ENCODE measurements around the gene CACNA1B.

Gene CACNA1B

DNA sequence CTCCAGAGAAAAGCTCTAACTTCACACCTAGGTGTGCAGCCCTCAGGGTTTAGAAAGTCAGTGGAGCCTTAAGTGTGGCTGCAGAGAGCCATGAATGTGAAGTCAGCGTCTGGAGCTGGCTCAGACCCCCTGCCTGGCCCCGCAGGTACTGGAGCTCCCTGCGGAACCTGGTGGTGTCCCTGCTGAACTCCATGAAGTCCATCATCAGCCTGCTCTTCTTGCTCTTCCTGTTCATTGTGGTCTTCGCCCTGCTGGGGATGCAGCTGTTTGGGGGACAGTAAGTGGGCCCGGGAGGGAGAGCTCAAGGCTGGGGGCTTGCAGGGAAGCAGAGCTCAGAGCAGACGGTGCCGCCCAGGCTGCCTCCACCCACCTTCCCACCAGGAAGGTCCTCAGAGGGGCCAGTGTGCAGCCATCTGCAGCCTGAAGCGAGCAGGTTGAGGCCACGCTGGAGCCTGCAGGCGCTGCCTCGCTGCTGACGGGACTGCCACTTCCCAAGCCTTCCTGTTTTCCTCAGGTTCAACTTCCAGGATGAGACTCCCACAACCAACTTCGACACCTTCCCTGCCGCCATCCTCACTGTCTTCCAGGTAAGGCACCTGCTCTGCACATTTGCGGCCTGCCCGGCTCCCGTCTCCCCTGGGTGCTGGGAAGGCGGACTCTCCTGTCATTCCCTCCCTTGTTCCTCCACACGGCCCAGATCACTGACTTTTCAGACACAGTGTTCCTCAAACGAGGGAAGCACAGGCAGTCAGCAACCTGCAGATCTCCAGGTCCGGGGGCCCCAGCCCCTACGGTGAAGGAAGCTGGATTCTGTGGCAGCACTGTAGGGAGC, 108.9 kb downstream of the CACNA1B start:
- DNase-seq (ENCODE audit: low spot score) = no peak

DNA sequence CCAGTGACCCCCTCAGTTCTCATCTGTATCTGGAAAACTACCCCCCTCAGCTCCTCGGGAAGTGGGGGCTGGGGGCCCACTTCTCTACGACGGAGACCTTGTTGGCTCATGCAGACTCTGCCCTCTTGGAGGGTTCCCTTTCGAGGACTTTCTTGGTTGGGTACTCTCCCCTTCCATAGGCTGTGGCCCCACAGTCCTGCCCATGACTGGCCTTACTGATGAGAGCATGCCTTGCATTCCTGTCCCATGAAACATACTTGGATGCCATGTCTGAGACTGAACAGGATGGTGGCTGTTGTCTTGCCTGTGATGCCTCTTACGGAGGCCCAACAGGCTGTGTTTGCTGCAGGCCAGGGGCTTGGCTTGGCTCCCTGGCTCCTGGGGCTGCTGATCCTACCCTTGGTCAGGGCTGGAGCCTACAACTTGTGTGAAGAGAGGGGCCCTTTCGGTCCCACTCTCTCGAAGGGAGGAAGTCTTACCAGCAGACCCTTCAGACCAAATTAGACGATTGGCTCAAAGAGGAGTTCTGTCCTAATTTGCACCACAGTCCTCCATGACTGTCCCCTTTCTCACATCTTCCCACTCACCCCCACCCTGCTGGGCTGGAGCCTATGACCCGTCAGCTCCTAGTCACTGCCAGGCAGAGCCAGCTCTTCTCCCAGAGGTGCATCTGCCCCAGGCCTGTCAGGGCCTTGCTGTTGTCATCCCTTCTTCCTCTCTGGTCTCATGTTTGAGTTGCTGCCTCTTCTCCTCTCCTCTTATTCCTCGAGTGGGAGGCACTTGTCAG, 109.9 kb downstream of the CACNA1B start:
- no peak for DNase-seq (ENCODE audit: low spot score)

DNA sequence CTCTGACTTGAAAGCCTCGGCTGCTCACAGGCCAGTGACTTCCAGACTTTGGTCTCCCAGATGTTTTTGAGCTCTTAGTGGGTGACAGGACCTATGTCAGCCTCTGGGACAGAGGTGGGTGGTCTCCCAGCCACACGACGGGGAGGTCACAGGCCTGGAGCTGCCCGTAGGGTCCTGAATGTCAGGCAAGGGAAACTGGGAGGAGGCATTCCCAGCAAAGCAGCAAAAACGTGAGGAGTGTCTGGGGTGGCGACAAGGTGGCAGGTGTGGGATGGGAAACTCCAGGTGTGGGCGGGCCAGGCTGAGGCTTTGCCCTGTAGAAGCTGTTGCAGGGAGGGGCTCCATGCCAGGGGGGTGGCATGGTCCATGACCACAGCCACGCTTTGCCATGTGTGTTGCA, 110.5 kb downstream of the CACNA1B start:
- no peak for DNase-seq (ENCODE audit: low spot score)

DNA sequence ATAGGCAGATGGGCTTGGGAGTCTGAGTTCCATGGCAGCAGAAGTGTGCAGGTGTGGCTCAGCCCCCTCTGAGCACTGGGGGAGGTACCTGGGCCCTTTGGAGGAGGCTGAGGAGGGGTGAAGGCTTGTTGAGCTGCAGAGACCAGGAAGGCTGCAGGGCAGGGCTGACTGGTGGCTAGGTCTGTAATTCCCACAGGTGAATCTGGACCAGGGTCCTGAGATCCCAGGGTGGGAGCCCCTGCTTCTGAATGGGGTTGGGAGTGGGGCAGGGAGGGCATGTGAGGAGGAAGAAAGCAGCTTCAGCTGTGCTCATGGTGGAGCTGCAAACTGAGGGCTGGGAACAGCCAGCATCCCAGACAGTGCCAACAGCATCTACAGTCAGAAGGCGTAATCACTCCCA, 111.1 kb downstream of the CACNA1B start:
- DNase-seq (ENCODE audit: low spot score) = no peak

DNA sequence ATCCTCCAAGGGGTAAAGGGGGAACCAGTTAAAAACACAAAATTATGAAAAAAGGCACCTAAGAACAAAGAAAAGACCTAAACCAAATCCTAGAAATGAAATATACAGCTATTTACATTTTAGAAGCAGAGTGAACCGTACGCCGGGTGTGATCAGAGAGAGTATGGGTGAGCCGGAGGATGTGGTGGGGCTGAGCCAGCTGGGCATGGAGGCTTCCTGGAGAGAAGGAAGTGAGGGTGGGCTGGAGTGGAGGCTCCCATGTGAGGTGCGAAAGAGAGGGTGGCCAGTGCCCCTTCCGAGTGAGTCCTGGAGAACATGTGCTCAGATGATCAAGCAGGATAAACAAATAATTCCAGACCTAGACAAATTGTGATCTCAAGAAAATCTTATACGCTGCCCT, 111.6 kb downstream of the CACNA1B start:
- DNase-seq (ENCODE audit: low spot score) = no peak

DNA sequence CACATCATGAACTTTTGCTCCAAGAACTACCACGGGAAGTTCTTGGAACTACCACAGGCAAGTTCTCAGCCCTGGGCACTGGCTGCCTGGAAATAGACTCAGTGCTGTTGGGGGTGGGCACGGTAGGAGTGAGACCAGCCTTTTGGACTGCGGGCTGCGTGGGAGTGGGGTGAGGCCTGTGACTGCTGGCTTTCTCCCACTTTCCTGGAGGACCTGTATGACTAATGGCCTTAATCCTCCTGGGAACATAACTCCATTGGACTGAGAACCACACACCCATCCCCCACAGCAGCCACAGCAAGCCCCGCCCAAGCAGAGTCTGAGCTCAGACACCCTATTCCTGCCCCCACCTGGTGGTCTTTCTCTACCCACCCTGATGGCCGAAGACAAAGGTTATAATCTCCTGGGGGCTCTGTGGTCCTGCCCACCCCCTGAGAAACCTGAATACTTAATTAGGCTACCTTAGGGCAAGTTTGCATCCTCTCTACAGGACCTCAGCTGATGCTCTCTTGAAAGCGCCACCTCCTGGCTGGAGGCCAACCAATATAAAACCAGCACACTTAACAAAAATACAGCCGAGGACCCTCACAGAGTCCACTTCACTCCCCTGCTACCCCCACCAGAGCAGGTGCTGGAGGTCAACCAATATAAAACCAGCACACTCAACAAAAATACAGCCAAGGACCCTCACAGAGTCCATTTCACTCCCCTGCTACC, 112.6 kb downstream of the CACNA1B start:
- no peak for DNase-seq (ENCODE audit: low spot score)

DNA sequence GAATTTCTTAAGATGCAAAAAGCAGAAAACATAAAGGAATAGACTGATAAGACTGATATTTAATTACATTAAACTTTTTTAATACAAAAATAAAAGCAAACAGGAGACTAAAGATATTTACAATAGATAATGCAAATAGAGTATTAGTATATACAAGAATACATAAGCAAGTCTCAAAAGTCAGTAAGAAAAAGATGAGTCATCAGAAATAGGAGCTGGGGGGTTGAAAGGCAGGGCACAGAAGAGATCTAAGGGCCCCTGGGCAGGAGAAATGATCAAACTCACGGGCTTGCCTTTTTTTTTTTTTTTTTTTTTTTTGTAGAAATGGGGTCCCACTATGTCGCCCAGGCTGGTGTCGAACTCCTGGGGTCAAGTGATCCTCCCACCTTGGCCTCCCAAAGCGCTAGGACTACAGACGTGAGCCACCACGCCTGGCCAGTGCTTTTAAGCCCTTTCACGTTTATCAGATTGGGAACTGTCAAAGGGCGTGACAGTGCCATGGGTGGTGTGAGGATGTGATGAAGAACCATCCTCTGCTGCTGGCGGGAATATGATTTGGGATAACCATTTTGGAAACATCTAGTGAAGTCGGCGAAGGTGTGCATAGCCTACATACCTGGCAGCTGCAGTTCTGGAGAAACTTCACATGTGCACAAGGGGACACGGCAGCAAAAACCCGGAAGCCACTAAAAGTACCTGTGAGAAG, 126.1 kb downstream of the CACNA1B start:
- DNase-seq (ENCODE audit: low spot score) = no peak

DNA sequence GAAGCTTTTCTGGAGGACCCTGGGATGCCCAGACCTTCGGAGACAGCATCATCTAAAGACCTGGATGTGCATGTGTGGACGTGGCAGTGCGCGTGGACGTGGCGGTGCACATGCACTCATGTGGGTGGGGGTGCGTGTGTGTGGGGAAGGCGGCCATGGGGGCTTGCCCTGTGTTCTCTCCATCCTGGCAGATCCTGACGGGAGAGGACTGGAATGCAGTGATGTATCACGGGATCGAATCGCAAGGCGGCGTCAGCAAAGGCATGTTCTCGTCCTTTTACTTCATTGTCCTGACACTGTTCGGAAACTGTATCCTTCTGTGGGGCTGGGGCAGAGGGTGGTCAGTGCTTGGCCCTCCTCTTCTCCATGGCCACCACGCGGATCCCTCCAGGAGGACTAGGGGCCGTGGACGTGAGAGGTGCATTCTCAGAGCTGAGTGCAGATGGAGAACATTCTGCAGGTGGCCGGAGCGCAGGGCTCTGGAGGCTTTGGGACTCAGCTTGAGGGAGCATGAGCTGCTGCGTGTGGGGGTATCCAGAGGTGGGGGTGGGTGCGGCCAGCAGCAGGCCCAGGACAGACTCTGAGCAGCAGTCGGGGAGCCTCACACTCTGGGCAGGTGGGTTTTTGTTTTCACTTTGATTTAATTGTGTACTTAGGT, 129.1 kb downstream of the CACNA1B start:
- no peak for DNase-seq (ENCODE audit: low spot score)

DNA sequence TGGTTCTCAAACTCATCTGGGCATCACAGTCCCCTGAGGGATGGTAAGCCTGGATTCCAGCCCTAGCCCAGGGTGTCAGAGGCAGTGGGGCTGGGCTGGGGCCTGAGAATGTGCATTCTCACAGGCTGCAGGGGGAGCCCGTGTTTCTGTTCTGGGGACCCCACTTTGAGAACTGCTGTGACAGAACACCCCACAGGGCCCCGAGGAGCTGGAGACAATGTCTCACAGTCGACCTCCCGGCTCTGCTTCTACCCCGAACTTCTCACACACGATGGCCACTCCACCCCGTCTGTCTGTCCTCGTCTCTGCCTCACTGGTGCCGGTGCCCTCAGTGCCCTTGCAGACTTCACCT, 130.0 kb downstream of the CACNA1B start:
- DNase-seq (ENCODE audit: low spot score) = no peak

DNA sequence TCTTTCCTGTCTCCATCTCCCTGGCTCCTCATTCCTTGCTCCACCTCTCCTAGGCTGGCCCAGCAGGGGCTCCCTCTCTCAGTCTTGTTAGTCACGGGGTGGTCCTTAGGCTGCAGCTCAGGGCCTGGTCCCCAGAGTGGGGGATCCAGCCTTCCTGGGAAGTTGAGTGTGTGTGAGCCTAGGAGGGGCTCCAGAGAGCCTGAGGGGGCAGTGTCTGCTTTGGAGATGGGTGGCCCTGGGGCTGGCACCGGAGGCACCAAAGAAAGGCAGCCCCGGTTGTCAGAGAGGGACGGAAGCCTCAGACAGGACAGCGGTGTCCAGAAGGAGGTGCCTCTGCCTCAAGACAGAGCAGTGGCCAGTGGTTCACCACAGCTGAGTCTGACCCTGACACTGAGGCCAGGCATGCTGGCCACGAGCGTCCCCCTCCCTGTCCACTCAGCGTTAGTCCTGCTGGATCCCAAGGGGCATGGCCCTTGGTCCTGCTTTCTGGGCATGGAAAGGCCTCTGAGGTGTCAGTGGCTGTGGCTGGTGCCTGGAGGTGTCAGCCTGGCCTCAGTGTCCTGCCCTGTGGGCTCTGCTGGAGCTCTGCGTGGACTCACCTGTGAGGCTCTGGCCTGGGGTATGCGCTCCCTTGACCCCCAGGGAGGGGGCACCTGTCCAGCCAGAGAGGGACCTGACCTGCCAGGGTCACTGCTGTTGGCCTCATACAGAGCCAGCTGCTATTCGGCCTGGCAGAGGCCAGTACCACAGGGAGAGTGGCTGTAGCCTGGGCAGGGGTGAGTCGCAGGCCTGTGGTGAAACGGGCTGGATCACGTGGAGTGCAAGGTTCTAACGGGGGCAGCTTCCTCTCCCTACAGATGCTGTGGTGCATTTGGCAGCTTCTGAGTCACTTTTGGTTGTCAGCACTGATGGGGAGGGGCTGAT, 130.6 kb downstream of the CACNA1B start:
- DNase-seq (ENCODE audit: low spot score) = no peak

DNA sequence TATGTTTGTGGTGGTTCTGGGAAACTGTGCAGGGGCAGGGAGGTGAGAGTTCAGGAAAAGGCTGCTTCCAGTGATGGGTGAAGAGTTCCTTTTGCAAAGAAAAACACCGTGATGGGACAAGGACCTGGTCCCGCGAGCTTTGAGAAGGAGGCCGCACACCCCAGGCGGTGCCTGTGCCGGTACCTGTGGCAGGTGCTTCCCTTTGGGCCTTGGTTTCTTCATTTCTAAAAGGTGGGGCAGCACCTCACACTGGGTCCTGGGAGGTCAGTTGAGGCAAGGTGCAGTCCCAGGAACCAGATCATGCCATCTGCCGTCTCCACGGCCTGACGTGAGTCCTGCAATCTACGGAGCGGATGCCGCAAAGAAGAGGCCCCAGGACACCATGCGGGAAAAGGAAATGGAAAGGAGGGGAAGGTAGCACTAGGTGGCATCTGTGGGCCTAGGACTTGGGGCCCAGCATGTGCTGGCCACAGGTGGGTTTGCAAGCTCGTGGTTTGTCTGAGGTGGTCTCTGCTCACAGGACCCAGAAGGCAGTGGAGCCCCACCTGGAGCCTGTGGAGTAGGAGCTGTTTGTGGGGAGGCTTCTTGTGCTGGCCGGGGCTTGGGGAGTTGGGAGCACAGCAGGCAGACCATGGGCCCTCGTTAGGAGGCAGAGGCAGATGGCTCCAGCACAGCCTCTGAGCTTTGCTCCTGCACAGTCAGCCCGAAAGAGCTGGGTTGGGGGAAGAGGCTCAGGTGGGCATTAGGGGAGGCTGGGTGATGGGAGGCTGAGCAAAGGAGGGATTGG, 131.6 kb downstream of the CACNA1B start:
- no peak for DNase-seq (ENCODE audit: low spot score)

DNA sequence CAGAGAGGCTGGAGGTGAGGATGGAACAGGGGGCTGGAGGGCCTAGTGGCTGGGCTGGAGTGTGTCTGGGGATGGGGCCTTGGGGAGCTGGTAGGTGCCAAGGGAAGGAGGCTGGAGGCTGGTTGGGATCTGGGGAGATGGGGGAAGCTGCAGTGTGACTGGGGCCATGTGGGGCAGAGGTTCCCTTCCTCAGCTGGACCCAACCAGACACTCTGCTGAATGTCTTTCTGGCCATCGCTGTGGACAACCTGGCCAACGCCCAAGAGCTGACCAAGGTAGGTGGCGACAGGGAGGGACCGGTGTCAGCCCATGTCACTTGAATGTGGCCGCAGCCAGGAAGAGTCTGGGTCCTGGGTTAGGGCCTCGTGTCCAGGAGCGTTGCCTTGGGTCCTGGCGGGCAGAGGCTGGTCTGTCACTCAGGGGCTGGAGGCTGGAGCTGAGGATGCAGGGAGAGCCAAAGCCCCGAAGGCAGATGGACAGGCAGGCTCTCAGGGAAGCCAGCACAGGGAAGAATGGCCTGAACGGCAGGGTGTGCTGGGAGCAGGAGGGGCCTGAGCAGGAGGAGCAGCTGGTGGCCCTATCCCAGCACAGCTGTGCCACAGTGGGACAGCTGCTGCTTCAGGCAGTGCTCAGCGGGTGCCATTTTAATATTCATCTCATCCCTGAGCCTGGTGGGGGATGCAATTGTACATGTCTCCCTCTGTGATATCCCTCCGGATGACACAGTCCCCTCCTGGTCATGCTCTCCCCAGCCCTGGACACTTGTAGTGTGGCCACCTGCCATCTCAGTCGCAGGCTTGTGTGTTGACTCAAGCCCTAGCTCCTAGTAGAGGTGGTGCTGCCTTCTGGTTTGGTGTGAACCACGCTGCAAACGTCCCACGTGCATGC, 132.5 kb downstream of the CACNA1B start:
- no peak for DNase-seq (ENCODE audit: low spot score)

DNA sequence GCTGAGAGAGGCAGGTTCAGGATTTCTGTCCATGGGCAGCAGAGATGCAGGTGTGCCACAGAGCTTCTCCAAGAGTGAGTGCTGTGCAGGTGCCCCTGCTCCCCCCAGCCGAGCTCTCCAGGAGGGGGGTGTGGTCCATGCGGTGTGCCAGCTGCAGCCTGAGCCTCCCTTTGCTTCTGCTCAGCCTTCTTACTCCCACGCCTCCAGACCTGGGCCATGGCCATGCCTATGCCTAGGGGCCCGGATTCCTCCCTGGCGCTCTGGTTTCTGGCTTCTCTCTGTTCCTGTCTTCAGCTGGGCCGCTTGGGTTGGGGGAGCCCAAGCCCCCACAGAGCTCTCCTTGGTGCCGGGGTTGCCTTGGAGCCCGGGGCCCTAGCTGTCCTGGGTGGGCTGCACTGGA, 133.3 kb downstream of the CACNA1B start:
- no peak for DNase-seq (ENCODE audit: low spot score)

DNA sequence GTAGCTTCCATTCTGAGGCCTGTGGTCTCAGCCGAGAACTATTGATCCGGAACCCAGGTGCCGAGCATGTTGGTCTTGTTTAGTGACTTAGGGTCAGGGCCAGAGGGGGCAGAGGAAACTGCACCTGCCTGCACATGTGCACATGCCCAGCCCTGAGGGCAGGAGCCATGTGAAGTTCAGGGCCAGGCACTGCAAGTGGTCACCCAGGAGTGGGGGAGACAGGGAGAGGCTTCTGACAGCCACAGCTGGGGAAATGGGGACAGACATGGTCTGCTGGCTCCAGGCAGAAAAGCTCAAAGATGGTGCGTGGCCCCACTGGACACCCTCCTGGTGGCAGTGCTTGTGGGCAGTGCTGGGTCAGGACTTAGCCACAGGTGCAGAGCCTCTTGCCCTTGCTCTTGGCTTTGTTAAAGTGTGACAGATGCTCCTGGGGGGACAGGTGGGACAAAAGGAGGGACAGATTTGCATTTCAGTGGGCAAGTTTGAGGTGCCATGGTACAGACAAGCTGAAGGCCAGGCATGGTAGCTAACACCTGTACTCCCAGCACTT, 134.4 kb downstream of the CACNA1B start:
- DNase-seq (ENCODE audit: low spot score) = no peak

DNA sequence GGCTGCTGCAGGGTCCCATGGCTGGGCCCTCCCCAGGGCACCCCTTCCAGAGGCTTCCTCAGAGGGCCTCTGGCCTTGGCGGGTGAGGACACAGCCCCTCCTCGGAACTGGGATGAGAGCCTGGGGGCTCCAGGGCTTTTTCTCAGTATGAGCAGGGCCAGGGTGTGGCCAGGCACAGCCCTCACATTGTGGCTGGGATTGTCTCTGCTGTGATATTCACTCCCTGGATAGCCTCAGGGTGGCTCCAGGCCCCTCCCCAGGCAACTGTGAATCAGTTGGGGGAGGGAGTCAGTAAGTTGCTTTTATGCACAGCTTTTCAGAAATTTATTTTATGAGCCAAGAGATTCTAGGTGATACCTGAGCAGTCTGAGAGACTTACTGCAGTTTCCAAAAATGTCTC, 135.7 kb downstream of the CACNA1B start:
- no peak for DNase-seq (ENCODE audit: low spot score)

DNA sequence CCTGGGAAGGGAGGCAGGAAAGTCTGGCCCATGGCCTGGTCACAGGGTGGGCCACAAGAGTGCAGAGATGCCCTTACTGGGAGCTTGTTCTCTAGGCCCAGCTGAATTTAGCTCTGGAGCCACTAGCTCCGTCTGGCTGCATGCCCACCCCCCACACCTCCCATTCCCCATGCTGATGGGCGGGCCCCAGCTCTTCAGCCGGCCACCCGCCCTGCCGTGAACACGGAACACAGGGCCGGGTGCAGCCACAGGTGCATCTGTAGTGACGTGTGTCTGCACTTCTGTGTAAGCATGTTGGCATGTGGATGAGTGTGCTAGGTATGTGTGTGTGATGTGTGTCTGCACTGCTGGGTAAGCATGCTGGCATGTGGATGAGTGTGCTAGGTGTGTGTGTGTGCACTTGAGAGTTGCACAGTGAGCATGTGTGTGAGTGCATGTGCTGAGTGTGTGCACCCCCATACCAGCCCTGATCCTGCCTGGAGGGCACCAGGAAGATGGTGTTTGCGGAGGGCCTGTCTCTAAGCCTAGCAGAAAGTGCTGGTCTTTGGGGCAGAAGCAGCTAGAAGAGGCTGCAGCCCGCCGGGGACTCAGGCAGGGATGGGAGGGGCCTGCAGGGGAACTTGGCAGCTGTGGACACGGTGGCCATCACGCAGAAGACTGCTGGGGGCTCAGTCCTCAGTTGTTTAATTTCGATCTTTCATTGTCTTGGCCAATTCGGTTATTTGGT, 136.4 kb downstream of the CACNA1B start:
- DNase-seq (ENCODE audit: low spot score) = no peak

DNA sequence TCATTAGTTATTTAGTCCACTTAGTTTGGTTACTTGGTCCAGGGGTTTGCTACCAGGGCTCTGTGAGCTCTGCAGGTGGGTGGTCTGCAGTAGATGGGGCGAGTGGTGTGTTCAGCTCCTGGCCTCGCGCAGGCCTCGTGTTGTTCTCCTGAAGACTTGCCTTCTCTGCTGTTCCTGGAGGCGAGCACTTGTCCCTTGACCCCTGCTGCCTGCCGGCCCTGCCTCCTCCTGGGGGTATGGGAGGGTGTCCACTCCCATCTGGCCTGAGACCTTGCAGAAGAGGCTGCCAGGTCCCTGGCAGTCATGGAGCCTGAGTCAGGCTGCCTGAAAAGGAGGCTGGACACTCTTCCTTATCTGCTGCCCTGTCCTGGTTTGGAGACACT, 137.0 kb downstream of the CACNA1B start:
- DNase-seq (ENCODE audit: low spot score) = no peak
